Adipocyte (in vitro differentiated cells): ENCODE measurements around the gene UNG.

Experiments
- DNase-seq: peaks from one replicate; pipeline ENCODE4 v3.0.0-alpha.2; 2015; ENCODE audit warnings: low read depth
- H3K27me3 ChIP-seq: replicated peaks from 2 replicates; pipeline ENCODE4 v1.7.0; 2013; ENCODE audit warnings: mild to moderate bottlenecking, low read length, moderate library complexity; ENCODE audit not compliant: control insufficient read depth, insufficient read depth
- H3K36me3 ChIP-seq: 2 replicates; pipeline ENCODE4 v1.7.0; 2013; ENCODE audit warnings: low read length, mild to moderate bottlenecking, moderate library complexity; ENCODE audit not compliant: control insufficient read depth, insufficient read depth, severe bottlenecking
- H3K4me1 ChIP-seq: 2 replicates; pipeline ENCODE4 v1.7.0; 2013; ENCODE audit warnings: mild to moderate bottlenecking, low read length, moderate library complexity; ENCODE audit not compliant: control insufficient read depth, insufficient read depth
- H3K4me3 ChIP-seq: 2 replicates; pipeline ENCODE4 v1.7.0; 2013; ENCODE audit warnings: mild to moderate bottlenecking, low read length, moderate library complexity
- H3K9ac ChIP-seq: 2 replicates; pipeline ENCODE4 v1.7.0; 2013; ENCODE audit warnings: mild to moderate bottlenecking, low read length, moderate library complexity
- H3K9me3 ChIP-seq: 2 replicates; pipeline ENCODE4 v1.7.0; 2013; ENCODE audit warnings: mild to moderate bottlenecking, low read length, moderate library complexity; ENCODE audit not compliant: control insufficient read depth

The UNG gene

DNA sequence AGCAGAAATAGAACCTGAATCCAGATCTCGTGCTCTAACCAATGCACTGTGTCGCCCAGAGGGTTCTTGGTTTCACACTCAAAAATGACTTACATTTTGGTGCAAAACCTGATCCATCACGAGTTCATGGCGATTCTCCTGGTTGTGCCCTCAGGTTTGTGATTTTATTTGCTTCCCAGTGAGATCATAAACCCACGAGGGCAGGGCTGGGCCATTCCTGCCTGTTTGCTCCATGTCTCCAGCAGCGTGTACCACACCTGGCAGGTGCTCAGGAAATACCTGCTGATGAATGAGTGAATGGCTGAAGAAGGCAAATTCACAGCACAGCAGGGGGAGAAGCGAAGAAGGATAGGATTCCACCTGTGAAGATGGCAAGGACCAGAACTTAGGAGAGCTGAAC lies 28.4 kb downstream of the UNG start:
- H3K4me1 ChIP-seq = peaks cover 29% of the 10 kb centered on the region
- H3K4me3 ChIP-seq = no peak overlapping the region
- DNase-seq = no peak
- no peaks in the 10 kb centered on the region for H3K27me3 ChIP-seq
- H3K36me3 ChIP-seq = peaks cover 5% of the 10 kb centered on the region
- peak overlapping the region; percentile 39 for H3K9ac ChIP-seq
- no peaks in the 10 kb centered on the region for H3K9me3 ChIP-seq

- H3K9me3 ChIP-seq = no peaks in the 10 kb centered on the region
- no peaks in the 10 kb centered on the region for H3K27me3 ChIP-seq
- peaks cover 33% of the 10 kb centered on the region for H3K4me1 ChIP-seq
- H3K36me3 ChIP-seq = peaks cover 5% of the 10 kb centered on the region
- H3K9ac ChIP-seq = peak overlapping the region; percentile 65
- H3K4me3 ChIP-seq = no peak overlapping the region
- peak; percentile 89 for DNase-seq
Observed at GRCh38 chr12:109126784-109127183, 29.4 kb downstream of the UNG start.

DNA sequence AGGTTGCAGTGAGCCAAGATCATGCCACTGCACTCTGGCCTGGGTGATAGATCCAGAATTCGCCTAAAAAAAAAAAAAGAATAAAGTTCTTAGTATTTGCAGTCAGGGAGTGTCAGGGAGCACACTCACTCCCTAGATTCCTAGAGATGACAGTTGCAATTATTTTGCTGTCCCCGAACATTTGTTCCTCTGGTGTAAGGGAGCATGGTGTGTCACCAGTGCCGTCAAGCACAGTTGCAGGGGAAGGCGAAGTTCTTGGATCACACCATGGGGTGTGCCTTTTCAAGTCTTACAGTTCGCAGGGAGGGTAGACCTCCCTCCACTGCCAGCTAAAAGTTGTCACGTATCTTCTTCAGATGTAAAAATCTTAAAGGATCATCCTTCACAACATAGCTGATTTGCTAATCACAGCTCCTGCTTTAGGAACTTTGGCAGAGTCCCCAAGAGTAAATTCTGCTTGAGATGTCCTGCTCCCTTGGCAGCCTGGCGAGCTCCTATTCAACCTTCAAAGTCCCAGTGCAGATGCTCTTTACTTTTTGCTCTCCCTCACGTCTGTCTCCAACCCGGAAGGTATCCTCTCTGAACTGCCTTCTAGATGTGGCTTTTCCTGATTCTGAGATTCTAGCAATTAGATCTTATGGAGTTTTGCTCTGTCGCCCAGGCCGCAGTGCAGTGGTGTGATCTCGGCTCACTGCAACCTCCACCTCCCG lies 30.3 kb downstream of the UNG start:
- Histone ChIP-seq H3K4me3 (no peak overlapping the region), H3K27me3 (no peaks in the 10 kb centered on the region), H3K4me1 (peaks cover 33% of the 10 kb centered on the region), H3K9me3 (no peaks in the 10 kb centered on the region), H3K36me3 (peaks cover 5% of the 10 kb centered on the region), H3K9ac (peak overlapping the region; percentile 65)
- DNase-seq = no peak

- no peak for DNase-seq
- Histone ChIP-seq H3K4me3 (no peak overlapping the region), H3K27me3 (no peaks in the 10 kb centered on the region), H3K36me3 (peaks cover 5% of the 10 kb centered on the region), H3K9ac (peak overlapping the region; percentile 90), H3K9me3 (no peaks in the 10 kb centered on the region), H3K4me1 (peaks cover 43% of the 10 kb centered on the region)
Observed at GRCh38 chr12:109130297-109131153, 33.1 kb downstream of the UNG start.

DNA sequence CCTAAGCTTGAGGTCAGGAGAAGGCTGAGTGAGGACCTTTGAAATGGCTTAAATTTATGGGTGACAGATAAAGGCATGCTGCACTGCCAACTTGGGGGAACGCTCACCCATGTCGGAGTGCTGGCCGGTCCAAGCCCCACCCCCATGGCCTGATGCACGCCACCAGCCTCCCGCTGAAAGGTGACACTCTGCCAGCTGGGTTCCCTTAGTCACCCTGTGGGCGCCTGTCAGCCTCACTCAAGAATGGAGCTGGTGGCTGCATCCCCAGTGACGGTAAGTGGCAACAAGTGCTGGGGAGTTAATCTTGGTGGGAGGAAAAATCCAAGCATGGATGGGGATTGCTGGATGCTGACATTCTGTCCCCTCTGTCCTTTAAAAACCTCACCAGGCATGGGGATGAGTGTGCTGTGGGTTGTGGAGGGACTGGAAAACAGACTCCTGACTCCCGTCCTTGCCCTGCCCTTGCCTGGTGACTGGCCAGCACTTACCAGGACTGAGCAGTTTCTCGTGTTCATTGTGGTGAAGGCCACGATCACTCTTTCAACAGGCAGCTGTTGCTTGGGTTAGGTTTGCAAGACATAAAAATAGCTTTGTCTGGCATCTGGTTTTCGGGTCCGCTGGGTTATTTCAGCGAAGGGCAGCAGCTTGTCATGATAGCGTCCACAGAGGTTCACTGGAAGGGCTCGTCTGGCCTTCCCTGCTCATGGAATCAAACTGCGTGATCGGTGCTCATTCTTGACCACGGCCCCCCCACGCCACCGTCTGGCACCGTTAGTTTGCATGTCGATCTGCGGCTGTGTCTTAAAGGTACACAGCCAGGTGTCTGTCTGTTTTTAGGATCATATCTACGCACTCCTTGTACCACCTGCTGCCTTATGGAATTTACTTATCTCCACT lies 34.0 kb downstream of the UNG start:
- Histone ChIP-seq H3K9me3 (no peaks in the 10 kb centered on the region), H3K4me3 (peak overlapping the region; percentile 81), H3K36me3 (no peaks in the 10 kb centered on the region), H3K27me3 (no peaks in the 10 kb centered on the region), H3K4me1 (peaks cover 36% of the 10 kb centered on the region), H3K9ac (peak overlapping the region; percentile 90)
- peak; percentile 32 for DNase-seq

GRCh38 chr12:109134186-109134917 lies 37.0 kb downstream of the UNG start:
- no peaks in the 10 kb centered on the region for H3K27me3 ChIP-seq
- DNase-seq = peak; percentile 87
- H3K36me3 ChIP-seq = peaks cover 7% of the 10 kb centered on the region
- H3K4me3 ChIP-seq = peak overlapping the region; percentile 76
- peaks cover 40% of the 10 kb centered on the region for H3K4me1 ChIP-seq
- H3K9me3 ChIP-seq = no peaks in the 10 kb centered on the region
- peak overlapping the region; percentile 86 for H3K9ac ChIP-seq

DNA sequence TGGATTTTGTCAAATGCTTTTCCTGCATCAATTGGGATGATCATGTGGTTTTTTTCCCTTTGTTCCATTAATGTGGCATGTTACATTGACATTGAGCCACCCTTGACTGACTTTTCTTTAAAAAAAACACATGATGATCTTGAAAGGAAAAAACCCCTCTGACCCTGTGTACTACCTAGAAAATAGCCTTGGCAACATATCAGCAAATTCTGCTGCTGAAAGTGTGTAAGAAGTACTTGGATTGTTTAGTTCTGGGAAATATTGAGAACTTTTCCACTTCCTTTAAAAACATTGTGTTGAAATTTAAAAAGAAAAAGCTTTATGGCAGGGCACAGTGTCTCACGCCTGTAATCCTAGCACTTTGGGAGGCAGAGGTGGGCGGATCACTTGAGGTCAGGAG lies 39.7 kb downstream of the UNG start:
- Histone ChIP-seq H3K4me1 (peaks cover 41% of the 10 kb centered on the region), H3K36me3 (peaks cover 34% of the 10 kb centered on the region), H3K27me3 (no peaks in the 10 kb centered on the region), H3K9me3 (no peaks in the 10 kb centered on the region), H3K9ac (peak overlapping the region; percentile 74), H3K4me3 (peak overlapping the region; percentile 60)
- no peak for DNase-seq

- Histone ChIP-seq H3K9ac (peak overlapping the region; percentile 74), H3K4me3 (peak overlapping the region; percentile 11), H3K27me3 (no peaks in the 10 kb centered on the region), H3K36me3 (peaks cover 49% of the 10 kb centered on the region), H3K9me3 (no peaks in the 10 kb centered on the region), H3K4me1 (peaks cover 53% of the 10 kb centered on the region)
- no peak for DNase-seq
Observed at GRCh38 chr12:109139360-109139759, 42.0 kb downstream of the UNG start.

GRCh38 chr12:109139791-109140190 lies 42.4 kb downstream of the UNG start:
- peak overlapping the region; percentile 15 for H3K4me3 ChIP-seq
- peaks cover 49% of the 10 kb centered on the region for H3K4me1 ChIP-seq
- H3K9ac ChIP-seq = peak overlapping the region; percentile 74
- H3K36me3 ChIP-seq = peaks cover 50% of the 10 kb centered on the region
- H3K27me3 ChIP-seq = no peaks in the 10 kb centered on the region
- no peak for DNase-seq
- H3K9me3 ChIP-seq = no peaks in the 10 kb centered on the region

GRCh38 chr12:109140560-109140959 lies 43.2 kb downstream of the UNG start:
- H3K9ac ChIP-seq = no peak overlapping the region
- no peaks in the 10 kb centered on the region for H3K9me3 ChIP-seq
- H3K27me3 ChIP-seq = no peaks in the 10 kb centered on the region
- H3K4me3 ChIP-seq = no peak overlapping the region
- H3K4me1 ChIP-seq = peaks cover 55% of the 10 kb centered on the region
- peaks cover 56% of the 10 kb centered on the region for H3K36me3 ChIP-seq
- DNase-seq = no peak
